Dendritic cell treated with granulocyte-macrophage colony-stimulating factor and Interleukin-4, amounts not matched to agents 40 ng/mL and 50 ng/mL, for 4 days (primary cell): ENCODE measurements around the gene DGKA.

Source experiments
- H3K27ac Mint-ChIP-seq: one replicate; pipeline ENCODE4 v1.8.0; 2022; ENCODE audit warnings: mild to moderate bottlenecking, mixed read lengths
- H3K27me3 Mint-ChIP-seq: one replicate; pipeline ENCODE4 v1.8.0; 2022; ENCODE audit warnings: mild to moderate bottlenecking, mixed read lengths
- H3K36me3 Mint-ChIP-seq: one replicate; pipeline ENCODE4 v1.8.0; 2022; ENCODE audit warnings: low read depth, mixed read lengths
- H3K4me1 Mint-ChIP-seq: one replicate; pipeline ENCODE4 v1.8.0; 2022; ENCODE audit warnings: low read depth, mixed read lengths
- H3K4me3 Mint-ChIP-seq: one replicate; pipeline ENCODE4 v1.8.0; 2022; ENCODE audit warnings: mild to moderate bottlenecking, moderate library complexity, mixed read lengths
- H3K9me3 Mint-ChIP-seq: one replicate; pipeline ENCODE4 v1.8.0; 2022; ENCODE audit warnings: mixed read lengths
- intact Hi-C: fragments of 100-400 bp; cut with micrococcal nuclease; formaldehyde crosslinking; loops from one replicate; pipeline ENCODE4 v1.15.0; 2022

Gene DGKA

GRCh38 chr12:55935738-55936151, 4.8 kb downstream of the DGKA start:
- Mint-ChIP-seq H3K27me3 (no peaks in the 10 kb centered on the region), H3K36me3 (peaks cover 57% of the 10 kb centered on the region), H3K4me3 (no peak overlapping the region), H3K27ac (peak overlapping the region; percentile 7), H3K9me3 (no peaks in the 10 kb centered on the region), H3K4me1 (peaks cover 53% of the 10 kb centered on the region)
- intact Hi-C loops = no loop called here

GRCh38 chr12:55937981-55938380, 7.0 kb downstream of the DGKA start:
- no peaks in the 10 kb centered on the region for H3K27me3 Mint-ChIP-seq
- H3K9me3 Mint-ChIP-seq = no peaks in the 10 kb centered on the region
- intact Hi-C loops = loop anchor here (2.0 kb wide), 1 partner anchor 199 kb away; no protein-coding TSS in a partner anchor
- H3K4me1 Mint-ChIP-seq = peaks cover 38% of the 10 kb centered on the region
- H3K4me3 Mint-ChIP-seq = no peak overlapping the region
- peaks cover 73% of the 10 kb centered on the region for H3K36me3 Mint-ChIP-seq
- H3K27ac Mint-ChIP-seq = no peak overlapping the region

- no peak overlapping the region for H3K4me3 Mint-ChIP-seq
These were observed 8.0 kb downstream of the DGKA start for GRCh38 chr12:55938826-55939501.

GRCh38 chr12:55940065-55940732, 9.2 kb downstream of the DGKA start:
- no peaks in the 10 kb centered on the region for H3K9me3 Mint-ChIP-seq
- no peaks in the 10 kb centered on the region for H3K27me3 Mint-ChIP-seq
- H3K27ac Mint-ChIP-seq = no peak overlapping the region
- peaks cover 19% of the 10 kb centered on the region for H3K4me1 Mint-ChIP-seq
- no peak overlapping the region for H3K4me3 Mint-ChIP-seq
- intact Hi-C loops = loop anchor here (2.0 to 5.0 kb wide), 2 partner anchors 13 to 123 kb away; partner anchors contain the start of genes ORMDL2, PYM1 and SARNP
- peaks cover 95% of the 10 kb centered on the region for H3K36me3 Mint-ChIP-seq

More at GRCh38 chr12:55938826-55939501, 8.0 kb downstream of the DGKA start:
- Mint-ChIP-seq H3K4me1 (peaks cover 30% of the 10 kb centered on the region), H3K27ac (no peak overlapping the region), H3K36me3 (peaks cover 83% of the 10 kb centered on the region), H3K9me3 (no peaks in the 10 kb centered on the region), H3K27me3 (no peaks in the 10 kb centered on the region)
- intact Hi-C loops = loop anchor here (2.0 kb wide), 1 partner anchor 200 kb away; no protein-coding TSS in a partner anchor

- Mint-ChIP-seq H3K36me3 (peaks cover 96% of the 10 kb centered on the region), H3K4me3 (no peak overlapping the region), H3K4me1 (peaks cover 12% of the 10 kb centered on the region), H3K9me3 (no peaks in the 10 kb centered on the region), H3K27ac (no peak overlapping the region), H3K27me3 (no peaks in the 10 kb centered on the region)
- intact Hi-C loops = loop anchor here (5.0 kb wide), 1 partner anchor 125 kb away; the partner anchor contains the start of genes ORMDL2 and SARNP
These were observed 11.1 kb downstream of the DGKA start for GRCh38 chr12:55942055-55942454.

GRCh38 chr12:55942577-55943136, 11.7 kb downstream of the DGKA start:
- Mint-ChIP-seq H3K27me3 (no peaks in the 10 kb centered on the region), H3K4me1 (peaks cover 12% of the 10 kb centered on the region)

GRCh38 chr12:55946553-55946952, 15.6 kb downstream of the DGKA start:
- no peaks in the 10 kb centered on the region for H3K9me3 Mint-ChIP-seq
- intact Hi-C loops = no loop called here
- no peak overlapping the region for H3K4me3 Mint-ChIP-seq
- no peaks in the 10 kb centered on the region for H3K4me1 Mint-ChIP-seq
- peaks cover 85% of the 10 kb centered on the region for H3K36me3 Mint-ChIP-seq
- H3K27ac Mint-ChIP-seq = no peak overlapping the region
- H3K27me3 Mint-ChIP-seq = no peaks in the 10 kb centered on the region

More at GRCh38 chr12:55942577-55943136, 11.7 kb downstream of the DGKA start:
- H3K27ac Mint-ChIP-seq = no peak overlapping the region
- intact Hi-C loops = loop anchor here (5.0 kb wide), 1 partner anchor 125 kb away; the partner anchor contains the start of genes ORMDL2 and SARNP
- H3K36me3 Mint-ChIP-seq = peaks cover 95% of the 10 kb centered on the region
- H3K4me3 Mint-ChIP-seq = no peak overlapping the region
- no peaks in the 10 kb centered on the region for H3K9me3 Mint-ChIP-seq

GRCh38 chr12:55955344-55955743, 24.4 kb downstream of the DGKA start:
- Mint-ChIP-seq H3K27me3 (peaks cover 2% of the 10 kb centered on the region), H3K9me3 (no peaks in the 10 kb centered on the region), H3K4me3 (no peak overlapping the region), H3K36me3 (peaks cover 38% of the 10 kb centered on the region), H3K4me1 (peaks cover 11% of the 10 kb centered on the region), H3K27ac (no peak overlapping the region)
- intact Hi-C loops = no loop called here

- intact Hi-C loops = no loop called here
- Mint-ChIP-seq H3K36me3 (peaks cover 37% of the 10 kb centered on the region), H3K4me3 (no peak overlapping the region)
These were observed 25.0 kb downstream of the DGKA start for GRCh38 chr12:55955800-55956508.

GRCh38 chr12:55957106-55957859, 26.3 kb downstream of the DGKA start:
- Mint-ChIP-seq H3K27me3 (peaks cover 2% of the 10 kb centered on the region), H3K36me3 (peaks cover 24% of the 10 kb centered on the region), H3K4me3 (no peak overlapping the region), H3K9me3 (no peaks in the 10 kb centered on the region), H3K4me1 (peaks cover 11% of the 10 kb centered on the region), H3K27ac (no peak overlapping the region)
- intact Hi-C loops = no loop called here

More at GRCh38 chr12:55955800-55956508, 25.0 kb downstream of the DGKA start:
- peaks cover 11% of the 10 kb centered on the region for H3K4me1 Mint-ChIP-seq
- H3K27ac Mint-ChIP-seq = no peak overlapping the region
- H3K9me3 Mint-ChIP-seq = no peaks in the 10 kb centered on the region
- peaks cover 2% of the 10 kb centered on the region for H3K27me3 Mint-ChIP-seq

- intact Hi-C loops = no loop called here
- Mint-ChIP-seq H3K27me3 (no peaks in the 10 kb centered on the region), H3K9me3 (no peaks in the 10 kb centered on the region), H3K4me1 (peaks cover 29% of the 10 kb centered on the region), H3K36me3 (peaks cover 10% of the 10 kb centered on the region), H3K27ac (no peak overlapping the region), H3K4me3 (no peak overlapping the region)
These were observed 32.8 kb downstream of the DGKA start for GRCh38 chr12:55963760-55964159.

- peaks cover 29% of the 10 kb centered on the region for H3K4me1 Mint-ChIP-seq
- H3K4me3 Mint-ChIP-seq = no peak overlapping the region
- peak overlapping the region; percentile 12 for H3K27ac Mint-ChIP-seq
These were observed 34.3 kb downstream of the DGKA start for GRCh38 chr12:55965240-55965639.

GRCh38 chr12:55965941-55966407, 35.0 kb downstream of the DGKA start, which contains the start of gene PMEL:
TSS of gene PMEL (minus strand) at chr12:55966042. CDS start at chr12:55966011, 31 bp downstream.
- Mint-ChIP-seq H3K27me3 (no peaks in the 10 kb centered on the region), H3K4me1 (peaks cover 31% of the 10 kb centered on the region), H3K9me3 (no peaks in the 10 kb centered on the region), H3K36me3 (peaks cover 16% of the 10 kb centered on the region), H3K4me3 (peak within 1 kb of the TSS; percentile 86), H3K27ac (peak within 1 kb of the TSS; percentile 80)
- intact Hi-C loops = no loop called here

More at GRCh38 chr12:55965240-55965639, 34.3 kb downstream of the DGKA start:
- no peaks in the 10 kb centered on the region for H3K27me3 Mint-ChIP-seq
- no peaks in the 10 kb centered on the region for H3K9me3 Mint-ChIP-seq
- peaks cover 10% of the 10 kb centered on the region for H3K36me3 Mint-ChIP-seq
- intact Hi-C loops = no loop called here
